Measurements from ENCODE around the gene NEUROG2.
"Not testable (repeated sequence)": the region's sequence is repeated elsewhere in the genome, so short reads cannot be mapped to it uniquely, and the experiment has no call there.

NEUROG2 gene

DNA sequence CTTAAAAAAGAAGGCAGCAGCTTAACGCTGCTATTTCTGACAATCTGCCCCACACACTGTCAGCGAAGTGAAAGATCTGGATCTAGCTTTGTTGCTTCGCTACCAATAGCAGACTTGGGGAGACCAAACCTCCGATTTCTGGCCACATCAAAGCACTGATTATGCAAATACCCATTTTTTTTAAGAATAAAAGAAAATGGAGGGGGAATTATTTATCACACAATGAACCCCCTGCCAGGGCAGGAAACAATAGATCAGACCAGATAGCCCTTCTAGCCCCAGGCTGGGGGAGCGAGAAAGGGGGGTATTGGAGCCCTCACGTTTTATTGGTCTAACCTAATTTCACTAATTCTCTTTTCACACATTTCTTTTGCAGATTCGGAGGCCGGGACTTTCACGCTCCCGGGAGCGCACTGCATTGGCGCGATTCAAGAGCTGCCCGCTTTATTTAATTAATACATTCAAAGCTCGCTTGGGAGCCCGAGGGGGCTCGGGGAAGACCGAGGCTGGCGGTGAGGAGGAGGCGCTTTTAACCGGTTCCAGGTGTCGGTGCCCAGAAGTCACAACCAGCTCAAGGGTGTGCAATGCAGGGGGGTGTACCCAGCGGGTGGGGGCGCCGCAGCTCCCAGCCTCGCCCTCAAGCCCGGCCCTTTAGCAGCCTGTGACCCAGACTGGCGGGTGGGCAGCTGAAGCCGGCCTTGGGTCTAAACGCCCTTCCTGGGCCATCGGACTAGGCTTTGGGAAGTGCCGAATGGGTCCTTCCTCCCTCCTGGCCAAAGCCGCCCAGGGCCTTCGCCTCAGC is 5.5 kb downstream of the NEUROG2 start:
- DNase-seq, result no peak
- intact Hi-C loops (cut with DNase I), result no loop called here

DNA sequence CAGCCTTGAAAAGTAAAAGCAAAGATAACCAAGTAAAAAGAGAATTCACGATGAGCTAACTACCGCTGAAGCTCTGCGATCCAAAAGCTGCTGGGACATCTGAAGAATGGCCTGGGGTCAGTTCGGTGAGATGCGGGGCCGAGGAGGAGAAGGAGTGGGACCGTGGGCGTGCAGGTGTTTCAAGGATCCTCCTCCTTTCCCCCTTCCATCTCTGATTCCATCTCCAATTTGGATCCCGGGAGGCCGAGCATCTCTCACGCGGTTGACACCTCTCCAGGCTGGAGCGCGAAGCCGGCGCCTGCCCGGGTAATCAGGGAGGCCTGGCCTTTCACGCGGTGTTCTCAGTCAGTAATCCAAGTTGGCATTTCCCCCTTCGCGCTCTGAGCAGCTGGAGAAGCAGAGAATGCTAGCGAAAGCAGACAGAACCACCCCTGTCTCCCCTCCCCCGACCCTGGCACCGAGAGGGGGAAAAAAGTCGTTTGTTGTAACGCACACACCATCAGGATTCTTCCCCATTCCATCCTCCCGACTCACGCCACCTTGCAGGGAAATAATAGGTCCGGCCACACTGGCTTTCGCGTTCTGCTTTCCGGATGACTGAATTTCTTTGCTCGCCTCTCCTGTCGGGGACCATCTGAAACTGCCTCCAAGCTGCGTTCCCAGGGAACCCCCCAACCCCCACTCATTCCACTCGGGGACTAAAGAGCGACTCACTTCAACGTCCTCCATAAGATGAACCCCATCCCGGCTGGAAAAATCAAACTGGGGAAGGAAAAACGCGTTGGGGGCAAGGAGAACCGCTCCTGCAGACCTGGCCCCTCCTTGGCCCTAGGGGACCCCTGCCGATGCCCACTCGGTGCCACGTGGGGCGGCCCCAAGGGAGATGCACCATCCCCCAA is 6.5 kb downstream of the NEUROG2 start:
- DNase-seq, result no peak
- intact Hi-C loops (cut with DNase I), result no loop called here

DNA sequence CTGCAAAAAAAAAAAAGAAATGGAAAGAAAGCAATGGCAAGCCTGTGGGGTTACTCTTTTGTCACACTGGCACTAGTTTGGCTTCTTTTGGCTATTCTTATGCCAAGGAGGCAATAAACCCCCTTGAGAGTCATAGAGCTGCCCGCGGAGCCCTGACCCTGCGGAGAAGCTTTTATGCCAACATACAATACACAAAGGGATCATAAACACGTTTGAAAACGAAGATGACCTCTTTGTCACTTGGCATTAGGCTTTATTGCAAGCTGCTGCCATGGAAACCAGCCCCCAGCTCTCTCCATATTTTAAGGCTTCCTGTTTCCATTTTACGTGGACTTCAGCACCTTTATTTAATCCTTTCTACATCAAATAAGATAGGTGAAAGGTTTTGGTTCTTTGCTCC is 7.6 kb downstream of the NEUROG2 start:
- intact Hi-C loops (cut with DNase I), result no loop called here
- DNase-seq, result no peak

DNA sequence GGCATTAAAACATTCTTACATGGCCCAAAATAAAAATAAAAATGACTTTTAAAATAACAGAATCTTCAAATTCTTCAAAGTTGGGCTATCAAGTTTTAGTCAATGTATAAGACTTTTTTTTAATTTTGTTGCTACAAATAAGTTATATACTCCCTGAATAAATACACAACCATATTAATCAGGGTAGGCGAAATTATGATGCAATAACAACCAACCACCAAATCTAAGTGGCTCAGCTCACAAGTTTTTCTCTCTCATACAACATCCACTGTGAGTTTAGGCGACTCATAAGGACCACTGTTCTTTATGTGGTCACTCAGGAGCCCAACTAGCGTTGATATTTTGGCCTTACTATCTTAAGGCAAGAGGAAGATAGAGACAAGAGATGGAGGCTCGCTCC is 11.2 kb downstream of the NEUROG2 start:
- intact Hi-C loops (cut with DNase I), result no loop called here
- no peak for DNase-seq

DNA sequence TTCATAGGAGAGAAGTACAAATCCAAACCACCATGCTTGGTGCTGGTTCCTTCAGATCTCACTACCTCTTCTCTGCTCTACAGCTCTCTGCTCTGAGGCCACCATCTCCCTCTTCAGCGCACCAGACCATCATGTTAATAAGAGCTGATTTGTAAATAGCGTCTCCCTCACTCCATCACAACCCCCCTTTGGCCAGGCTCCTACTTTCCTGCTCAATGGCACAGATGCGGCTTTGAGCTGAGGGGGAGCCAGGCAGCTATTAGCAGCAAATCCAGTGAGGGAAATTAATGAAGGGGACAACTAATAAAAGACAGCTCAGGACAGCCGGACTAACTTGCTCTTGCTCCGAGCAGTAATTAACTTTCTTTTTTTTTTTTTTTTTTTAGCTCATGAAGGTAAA is 13.1 kb downstream of the NEUROG2 start:
- DNase-seq, result no peak
- intact Hi-C loops (cut with DNase I), result no loop called here

DNA sequence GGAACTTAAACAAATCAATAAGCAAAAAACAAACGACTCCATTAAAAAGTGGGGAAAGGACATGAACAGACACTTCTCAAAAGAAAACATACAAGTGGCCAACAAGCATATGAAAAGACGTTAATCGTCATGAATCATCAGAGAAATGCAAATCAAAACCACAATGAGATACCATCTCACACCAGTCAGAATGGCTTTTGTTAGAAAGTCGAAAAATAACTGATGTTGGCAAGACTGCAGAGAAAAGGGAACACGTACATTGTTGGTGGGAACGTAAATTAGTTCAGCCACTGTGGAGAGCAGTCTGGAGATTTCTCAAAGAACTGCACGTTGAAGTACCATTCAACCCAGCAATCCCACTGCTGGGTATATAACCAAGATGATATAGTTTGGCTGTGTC is 23.7 kb downstream of the NEUROG2 start:
- intact Hi-C loops (cut with DNase I), result no loop called here
- DNase-seq, result no peak

DNA sequence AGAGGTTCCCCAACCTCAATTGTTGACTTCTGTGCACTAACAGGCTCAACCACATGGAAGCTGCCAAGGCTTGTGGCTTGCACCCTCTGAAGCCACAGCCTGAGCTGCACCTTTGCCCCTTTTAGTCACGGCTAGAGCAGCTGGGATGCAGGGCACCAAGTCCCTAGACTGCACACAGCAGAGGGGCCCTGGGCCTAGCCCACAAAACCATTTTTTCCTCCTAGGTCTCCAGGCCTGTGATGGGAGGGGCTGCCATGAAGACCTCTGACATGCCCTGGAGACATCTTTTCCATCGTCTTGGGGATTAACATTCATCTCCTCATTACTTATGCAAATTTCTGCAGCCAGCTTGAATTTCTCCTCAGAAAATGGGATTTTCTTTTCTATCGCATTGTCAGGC is 25.2 kb downstream of the NEUROG2 start:
- intact Hi-C loops (cut with DNase I); DNase-seq: not testable (repeated sequence)

DNA sequence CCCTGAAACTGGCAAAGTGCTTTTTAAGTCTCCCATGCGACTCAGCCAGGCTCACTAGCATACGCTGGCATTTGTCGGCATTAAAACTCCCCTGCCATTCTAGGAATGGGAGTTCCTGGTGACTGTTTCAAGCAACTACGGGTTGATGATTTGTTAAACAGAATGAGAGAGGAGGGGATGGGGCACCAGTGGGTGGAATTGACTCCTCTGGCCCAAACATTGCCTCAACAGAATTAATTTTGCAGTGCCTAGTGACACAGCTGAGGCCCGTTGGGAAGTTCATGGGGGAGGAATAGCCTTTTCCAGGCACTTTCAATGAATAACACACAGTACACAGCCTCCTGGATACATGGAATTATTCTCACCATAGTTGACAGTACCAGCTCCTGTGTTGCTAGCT is 30.1 kb downstream of the NEUROG2 start:
- intact Hi-C loops (cut with DNase I), result no loop called here
- no peak for DNase-seq

DNA sequence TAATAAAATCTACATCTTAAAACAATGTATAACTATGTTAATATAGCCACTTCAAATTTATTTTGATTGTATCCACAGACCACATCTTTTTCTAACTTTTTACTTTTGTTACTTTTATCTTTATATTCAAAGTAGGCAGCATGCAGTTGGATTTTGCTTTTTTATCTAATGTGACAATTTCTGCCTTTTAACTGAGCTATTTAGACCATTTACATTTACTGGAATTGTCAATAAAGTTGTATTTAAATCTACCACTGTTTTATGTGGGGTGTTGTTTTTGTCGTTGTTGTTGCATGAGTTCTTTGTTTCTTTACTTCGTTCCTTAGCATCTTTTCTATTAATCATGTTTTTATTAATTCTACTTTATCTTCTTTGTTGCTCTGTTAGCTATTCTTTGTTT is 42.0 kb downstream of the NEUROG2 start:
- intact Hi-C loops (cut with DNase I), result no loop called here
- DNase-seq, result no peak

DNA sequence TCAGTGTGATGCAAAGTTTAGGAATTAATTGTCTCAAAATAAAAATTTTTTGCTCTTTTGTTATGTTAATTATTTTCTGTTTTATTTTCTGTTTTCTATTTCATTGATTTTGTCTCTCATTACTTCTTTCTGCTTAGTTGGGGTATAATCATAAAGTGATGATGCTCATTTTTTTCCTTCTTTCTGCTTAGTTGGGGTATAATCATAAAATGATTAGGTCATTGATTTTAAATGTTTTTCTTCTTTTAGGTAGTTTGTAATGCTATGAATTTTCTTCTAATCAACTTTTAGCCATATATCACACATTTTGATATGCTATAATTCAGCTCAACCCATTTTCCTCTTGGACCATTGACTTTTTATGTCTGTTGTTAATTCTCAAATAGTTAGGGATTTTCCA is 43.7 kb downstream of the NEUROG2 start:
- intact Hi-C loops (cut with DNase I), result no loop called here
- DNase-seq, result no peak
